NOMO-1 (cell line): ENCODE data around the gene AARS2.

Experiments
- DNase-seq, 2 experiments: peaks; one replicate each; lab custom pipeline; 2025; ENCODE audit not compliant: unreplicated experiment in 2 of 2; lab: John Stamatoyannopoulos, UW

The AARS2 gene

DNA sequence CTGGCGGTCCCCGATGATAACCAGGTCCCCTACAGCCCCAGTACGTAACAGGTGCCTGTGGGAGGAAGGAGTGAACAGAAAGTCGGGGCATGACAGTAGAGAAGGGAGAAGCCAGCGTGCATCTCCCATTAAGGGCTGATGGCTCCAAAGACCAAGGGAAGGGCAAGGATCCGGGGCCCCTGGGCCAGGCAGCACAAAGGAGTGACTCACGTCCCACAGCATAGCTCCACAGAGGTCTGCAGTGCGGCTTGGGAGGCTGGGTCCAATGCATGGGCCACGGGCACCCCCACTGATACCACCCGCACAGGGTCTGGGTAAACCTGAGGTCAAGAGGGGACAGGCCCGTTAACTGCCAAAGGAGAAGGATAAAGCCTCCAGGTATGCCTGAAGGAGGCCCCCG is 10.3 kb downstream of the AARS2 start:
- no peak for DNase-seq

DNA sequence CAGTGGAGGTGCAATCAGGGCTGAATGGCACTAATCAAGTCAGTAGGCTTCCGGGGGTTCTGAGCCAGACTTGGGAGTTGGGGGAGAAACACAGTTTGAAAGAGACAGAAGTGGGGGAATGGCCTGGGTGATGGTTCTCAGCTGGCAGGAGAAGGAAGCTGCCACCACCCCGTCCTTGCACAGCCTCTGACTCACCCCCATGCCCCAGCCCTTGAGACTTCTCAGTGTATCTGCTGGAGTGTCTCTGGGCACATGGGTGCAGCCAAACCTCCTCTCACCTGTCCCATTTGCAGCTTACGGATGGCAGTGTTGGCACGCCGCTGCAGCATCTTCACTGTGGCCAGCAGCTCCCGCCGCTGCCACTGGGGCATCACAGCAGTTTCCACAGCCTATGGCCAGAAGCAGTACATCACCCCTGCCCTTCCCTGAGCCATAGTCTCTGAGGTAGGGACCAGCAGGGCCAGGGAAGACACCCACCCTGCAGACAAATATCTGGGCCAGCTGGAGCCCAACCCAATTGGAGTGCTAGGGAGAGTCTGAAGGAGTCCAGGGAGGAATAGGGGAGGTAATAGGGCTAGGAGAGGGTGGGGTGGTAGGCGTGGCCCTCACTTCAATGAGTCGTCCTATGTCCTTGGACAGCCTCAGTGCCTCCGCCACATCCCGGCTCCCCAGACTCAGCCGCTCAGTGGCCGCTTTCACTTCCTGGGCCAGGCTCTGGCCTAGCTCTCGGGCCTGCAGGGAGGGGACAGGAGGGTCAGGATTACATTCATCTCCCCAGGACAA is 11.2 kb downstream of the AARS2 start:
- DNase-seq = no peak

DNA sequence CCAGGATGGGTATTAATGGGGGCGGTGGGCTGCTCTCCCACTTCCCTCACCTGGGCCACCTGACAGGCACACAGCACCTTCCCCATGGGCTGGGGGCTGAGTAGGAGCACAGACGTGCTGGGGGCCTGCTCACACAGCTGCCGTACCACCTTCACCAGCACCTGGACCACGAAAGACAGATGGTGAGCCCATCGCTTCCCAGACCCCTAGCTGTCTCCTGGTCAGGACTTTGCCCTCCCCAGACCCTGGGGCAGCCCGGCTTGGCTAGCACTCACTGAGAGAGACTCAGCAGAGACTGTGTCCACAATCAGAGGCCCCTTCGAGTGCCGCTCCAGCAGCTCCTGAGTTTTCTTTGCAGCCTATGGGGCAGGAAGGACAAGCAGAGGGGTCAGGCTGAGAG is 12.0 kb downstream of the AARS2 start:
- DNase-seq = no peak

DNA sequence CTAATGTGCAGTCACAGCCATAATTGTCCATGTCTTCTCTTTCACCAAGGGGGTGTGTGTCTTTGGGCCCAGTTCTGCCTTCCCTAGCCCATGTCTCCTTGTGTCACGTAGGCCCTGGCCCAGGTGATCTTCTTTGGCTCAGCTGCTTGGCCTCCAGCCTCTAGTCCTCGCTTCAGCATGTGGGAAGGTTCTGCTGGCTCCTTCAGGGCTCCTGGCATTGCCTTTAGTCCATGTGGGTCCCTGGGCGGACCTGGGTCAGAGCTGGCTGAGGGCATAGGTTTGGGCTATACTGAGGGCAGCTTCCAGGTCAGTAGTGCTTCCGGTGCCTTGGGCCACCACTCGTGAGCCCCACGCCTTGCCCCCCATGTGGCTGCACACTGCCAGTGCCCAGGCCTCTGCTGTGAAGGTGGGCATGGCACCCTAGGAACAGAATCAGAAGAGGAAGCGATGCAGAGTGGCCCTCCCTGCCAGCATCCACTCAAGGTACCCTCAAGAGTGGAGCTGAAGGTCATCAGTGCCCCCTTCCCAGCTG is 12.8 kb downstream of the AARS2 start:
- no peak for DNase-seq

DNA sequence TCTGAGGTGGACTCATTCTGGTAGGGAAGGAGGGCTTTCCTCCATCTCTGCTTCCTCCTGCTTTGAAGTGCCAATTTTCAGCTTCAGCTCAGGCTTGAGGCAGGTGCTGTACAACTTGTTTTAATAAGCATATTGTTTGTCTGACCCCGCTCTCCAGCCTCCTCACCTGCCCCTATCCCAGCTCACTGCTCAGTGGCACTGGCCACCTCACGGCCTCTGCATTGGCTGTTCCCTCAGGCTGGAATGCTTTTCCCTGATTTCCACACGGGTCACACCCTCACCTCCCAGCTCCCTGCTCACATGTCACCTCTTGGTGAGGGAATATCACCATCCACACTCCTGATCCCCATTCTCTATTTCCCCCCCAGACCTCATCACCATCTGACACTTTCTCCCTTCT is 14.3 kb downstream of the AARS2 start:
- no peak for DNase-seq

GRCh38 chr6:44298055-44298803 is 14.9 kb downstream of the AARS2 start:
- no peak for DNase-seq

GRCh38 chr6:44297063-44298038 is 15.8 kb downstream of the AARS2 start:
- DNase-seq = no peak

DNA sequence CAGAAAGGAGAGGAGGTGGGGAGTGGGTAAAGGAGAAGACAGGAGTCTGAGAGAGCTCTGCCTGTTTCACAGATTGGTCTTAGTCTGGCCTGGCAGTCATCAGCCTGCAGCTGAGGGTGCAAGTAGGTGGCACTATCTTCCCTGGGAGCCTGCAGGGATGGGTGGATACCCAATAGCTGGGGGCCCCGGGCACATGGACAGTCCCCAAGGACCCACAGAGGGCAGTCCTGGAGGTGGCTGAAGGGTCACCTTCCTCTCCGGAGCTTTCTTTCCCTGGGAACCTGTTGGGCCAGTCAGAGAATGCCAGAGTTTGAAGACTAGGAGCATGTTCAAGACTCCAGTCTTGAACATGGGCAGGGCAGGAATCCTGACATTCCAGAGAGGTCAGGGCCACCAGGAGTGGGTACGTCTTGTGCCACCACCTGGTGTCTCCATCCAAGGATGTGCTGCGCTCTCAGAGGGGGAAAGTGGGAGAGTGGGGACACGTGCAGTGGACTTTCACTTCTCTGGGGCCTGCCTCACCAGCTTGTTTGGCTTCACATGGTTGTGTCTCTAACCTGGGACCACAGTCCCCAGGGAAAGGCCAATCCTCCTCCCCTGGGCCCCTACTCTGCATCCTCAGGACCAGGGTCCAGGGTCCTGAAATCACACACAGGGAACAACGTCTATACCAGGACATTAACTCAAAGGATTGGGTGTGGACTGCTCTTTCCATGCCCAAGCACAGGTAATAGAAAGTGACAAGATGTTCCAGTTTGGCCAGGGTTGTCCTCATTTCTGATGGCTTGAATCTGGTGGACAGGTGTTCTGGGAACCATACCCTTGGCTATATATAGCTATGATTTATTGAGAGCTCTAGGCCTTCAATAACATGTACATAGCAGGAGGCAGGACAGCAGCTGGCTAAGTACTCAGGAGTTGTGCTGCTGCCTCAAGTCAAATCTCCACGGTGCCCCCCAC is 18.0 kb downstream of the AARS2 start:
- no peak for DNase-seq

DNA sequence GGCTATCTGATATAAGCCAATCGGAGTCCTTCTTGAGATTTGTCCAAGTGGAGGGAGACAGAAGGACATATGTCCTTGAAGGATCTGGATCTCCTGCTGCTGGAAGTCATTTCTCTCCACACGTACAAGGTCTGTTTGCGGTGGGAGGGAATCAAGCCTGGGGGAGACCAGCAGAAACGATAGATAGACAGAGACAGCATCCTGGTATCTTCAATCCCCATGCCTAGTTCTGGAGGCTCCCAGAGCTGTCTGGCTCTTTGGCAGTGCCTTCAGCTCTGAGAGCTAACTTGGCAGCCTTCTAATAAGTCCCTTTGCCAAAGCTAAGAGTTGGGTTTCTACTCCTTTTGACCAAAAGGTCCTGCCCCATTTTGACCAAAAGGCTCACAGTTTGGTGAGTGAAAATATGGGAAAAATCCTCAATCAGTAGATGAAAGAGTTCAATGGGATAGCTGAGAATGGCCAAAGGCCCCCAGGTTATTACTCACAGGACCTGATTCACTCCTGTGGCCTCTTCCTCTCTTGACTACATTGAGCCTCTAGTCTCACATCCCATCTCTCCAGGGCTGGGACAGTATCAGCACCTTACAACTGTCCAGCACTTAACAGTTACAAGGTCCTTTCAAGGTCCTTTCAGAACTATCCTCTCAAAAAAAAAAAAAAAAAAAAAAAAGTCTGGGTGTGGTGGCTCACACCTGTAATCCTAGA is 20.3 kb downstream of the AARS2 start:
- no peak for DNase-seq

GRCh38 chr6:44291841-44292240 is 21.3 kb downstream of the AARS2 start:
- no peak for DNase-seq

GRCh38 chr6:44289726-44290260 is 23.4 kb downstream of the AARS2 start:
- no peak for DNase-seq

DNA sequence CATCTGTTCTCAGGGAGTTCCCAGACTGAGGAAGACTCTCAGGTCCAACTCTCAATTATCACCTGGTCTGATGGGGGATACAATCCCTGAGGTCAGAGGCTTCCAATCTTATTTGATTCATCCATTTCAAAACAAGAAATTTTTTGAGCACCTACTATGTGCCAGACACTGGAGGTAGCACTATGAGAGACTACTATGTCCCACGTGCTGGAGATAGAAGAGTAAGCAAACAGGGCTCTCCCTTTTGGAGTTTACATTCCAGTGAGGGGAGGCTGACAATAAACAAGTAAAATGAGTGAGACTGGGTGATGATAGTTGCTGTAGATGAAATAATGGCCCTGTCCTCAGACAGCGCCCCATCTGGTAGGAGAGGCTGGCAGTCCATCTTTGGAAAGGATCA is 26.4 kb downstream of the AARS2 start:
- no peak for DNase-seq

DNA sequence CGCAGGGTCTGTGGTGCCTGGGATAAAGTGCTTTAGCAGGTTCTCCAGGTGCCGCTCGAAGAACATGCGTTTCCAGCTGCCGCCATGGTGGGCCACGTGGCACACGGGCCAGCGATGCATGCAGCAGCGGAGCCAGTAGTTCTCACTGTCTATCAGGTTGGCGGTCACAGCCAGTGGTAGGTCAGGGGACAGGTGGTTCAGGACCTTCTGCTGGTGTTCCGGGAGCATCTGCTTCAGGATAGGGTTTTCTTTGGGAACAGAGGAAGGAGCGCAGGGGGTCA is 26.9 kb downstream of the AARS2 start:
- no peak for DNase-seq

GRCh38 chr6:44285552-44286284 is 27.4 kb downstream of the AARS2 start:
- no peak for DNase-seq

DNA sequence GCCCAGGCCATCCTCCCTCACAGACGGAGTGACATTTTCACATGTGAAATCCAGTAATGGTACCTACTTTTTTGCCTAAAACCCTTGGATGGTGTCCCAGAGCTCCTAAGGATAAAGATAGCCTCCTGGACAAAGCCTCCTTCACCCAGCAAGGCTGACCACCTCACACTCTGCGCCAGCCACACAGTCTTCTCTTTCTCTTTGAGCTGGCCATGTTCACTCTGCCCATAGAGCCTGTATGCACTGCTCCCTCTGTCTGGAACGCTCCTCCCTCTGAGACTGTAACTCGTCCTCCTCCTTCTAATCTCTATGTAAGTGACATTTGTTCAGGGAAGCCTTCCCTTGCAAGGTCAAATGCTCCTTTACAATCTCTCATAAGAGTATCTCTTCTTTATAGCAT is 28.3 kb downstream of the AARS2 start:
- DNase-seq = no peak

DNA sequence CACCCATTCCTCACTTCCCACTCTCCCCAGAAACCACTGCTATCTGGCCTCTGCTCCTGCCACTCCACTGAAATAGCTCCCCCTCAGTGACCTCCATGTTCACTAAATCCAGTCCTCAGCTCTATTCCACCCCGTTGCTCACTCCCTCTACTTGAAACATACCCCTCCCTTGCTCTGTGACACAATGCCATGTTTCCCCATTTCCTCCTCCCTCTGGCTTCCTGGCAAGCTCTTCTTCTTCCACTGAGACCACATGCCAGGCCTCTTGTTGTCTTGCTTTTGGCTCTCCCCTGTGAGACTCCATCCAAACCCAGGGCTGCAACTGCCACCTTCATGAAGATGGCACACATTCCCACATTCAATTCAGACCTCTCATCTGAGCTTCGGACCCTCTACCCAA is 29.0 kb downstream of the AARS2 start:
- no peak for DNase-seq

DNA sequence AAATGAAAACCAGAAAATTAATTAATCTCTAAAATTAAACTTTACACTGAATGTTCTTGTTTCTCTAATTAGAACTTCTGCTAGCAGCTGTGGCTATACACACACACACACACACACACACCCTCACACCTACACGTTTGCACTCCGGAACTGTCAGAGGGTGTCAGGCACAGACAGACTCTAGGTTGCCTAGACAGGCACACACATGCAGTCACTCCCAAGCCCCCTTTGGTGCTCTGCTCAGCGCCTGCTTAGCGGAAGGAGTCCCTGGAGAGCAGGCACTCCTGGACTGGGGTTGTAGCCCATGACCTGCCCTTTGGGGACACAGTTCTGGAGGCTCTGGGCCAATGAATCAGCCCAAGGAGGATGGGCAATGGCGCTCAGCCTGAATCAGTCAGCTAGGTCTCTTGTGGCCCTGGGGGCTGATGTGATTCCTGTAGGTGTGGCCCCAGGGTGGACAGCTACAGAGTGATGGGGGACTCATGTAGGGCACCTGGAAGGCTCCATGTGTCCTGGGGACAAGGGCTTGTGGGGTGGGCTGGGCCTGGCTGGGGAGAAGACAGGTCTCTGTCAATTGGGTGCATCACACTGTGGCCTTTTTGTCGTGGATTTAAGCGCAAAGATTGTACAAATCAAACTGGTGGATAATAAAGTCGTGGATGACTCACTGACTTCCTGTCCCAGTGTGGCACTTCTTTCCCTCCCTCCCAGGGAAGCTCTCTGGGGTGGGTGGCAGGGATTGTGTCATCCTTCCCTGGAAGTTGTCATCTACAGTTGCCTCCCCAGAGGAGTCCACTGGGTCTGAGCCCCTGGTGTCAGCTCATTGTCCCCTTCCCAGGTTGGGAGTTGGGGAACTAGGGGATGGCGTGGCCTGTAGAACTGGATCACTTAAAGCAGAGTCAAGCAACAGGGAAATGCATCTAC is 34.1 kb downstream of the AARS2 start:
- no peak for DNase-seq
